OCI-LY3 (cell line): ENCODE data around the gene IL11RA.

Experiments used
- CTCF ChIP-seq: fragments of 200-600, 300-600 bp; sonication (generic); IDR thresholded peaks from 2 replicates; pipeline ENCODE4 v1.5.1; 2014; ENCODE audit warnings: antibody characterized with exemption, low read length, low read depth
- EZH2phosphoT487 ChIP-seq: fragments of 200-600 bp; shearing (Covaris generic); IDR thresholded peaks from 2 replicates; pipeline ENCODE4 v1.6.1; 2018; ENCODE audit warnings: antibody characterized with exemption, mixed run types, low read depth

GRCh38 chr9:34662526-34663302, 10.7 kb downstream of the IL11RA start, which contains the start of gene CCL27:
- TF ChIP-seq CTCF (no peak), EZH2phosphoT487 (no peak)
